ENCODE results near the gene CNTNAP5.

DNA sequence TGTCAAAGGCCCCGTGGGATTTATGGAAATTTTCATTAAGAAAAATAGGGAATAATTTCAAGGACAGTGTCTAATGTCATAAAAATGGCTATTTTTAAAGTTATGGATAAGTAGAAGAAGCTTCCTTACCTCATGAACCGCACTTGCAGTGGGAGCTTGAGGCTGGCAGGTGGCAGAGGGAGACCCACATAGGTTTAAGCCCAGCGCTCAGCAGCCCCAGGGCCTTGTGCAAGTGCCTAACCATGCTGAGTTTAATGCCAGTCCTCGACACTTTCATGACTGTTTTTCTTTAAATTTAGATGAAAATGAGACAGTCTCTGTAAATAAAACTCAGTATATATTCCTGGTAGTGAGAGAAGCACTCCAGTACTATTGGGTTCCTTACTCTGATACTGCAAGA lies 285.6 kb downstream of the CNTNAP5 start:
- TF ChIP-seq POLR2A (IDR thresholded peaks at IDR 0.05) (no peak), CTCF (IDR thresholded peaks at IDR 0.05) (no peak)
